Muscle layer of colon (tissue), 2 donors: Measurements from ENCODE around the gene CDK5R1.

Experiments
- H3K27ac ChIP-seq: one replicate; pipeline ENCODE4 v1.7.0; 2013; ENCODE audit warnings: low read depth, mild to moderate bottlenecking, low read length, moderate library complexity
- H3K27me3 ChIP-seq, 2 donors: one replicate each; pipeline ENCODE4 v1.7.0; 2013; ENCODE audit warnings: low read length in 2 of 2, mild to moderate bottlenecking in 2 of 2; ENCODE audit not compliant: insufficient read depth in 2 of 2, control insufficient read depth in 1 of 2
- H3K36me3 ChIP-seq: one replicate; pipeline ENCODE4 v1.7.0; 2013; ENCODE audit warnings: mild to moderate bottlenecking, low read length; ENCODE audit not compliant: insufficient read depth
- H3K4me1 ChIP-seq: one replicate; pipeline ENCODE4 v1.7.0; 2013; ENCODE audit warnings: mild to moderate bottlenecking, low read length; ENCODE audit not compliant: insufficient read depth
- H3K4me3 ChIP-seq, 2 donors: one replicate each; pipeline ENCODE4 v1.7.0; 2013; ENCODE audit warnings: low read length in 2 of 2, low read depth in 1 of 2, mild to moderate bottlenecking in 1 of 2, moderate library complexity in 1 of 2
- H3K9ac ChIP-seq: one replicate; pipeline ENCODE4 v1.7.0; 2013; ENCODE audit warnings: low read length
- H3K9me3 ChIP-seq: one replicate; pipeline ENCODE4 v1.7.0; 2013; ENCODE audit warnings: mild to moderate bottlenecking, low read length
- donor health status: abdominal sarcoma.
- donor health status: Adenocarcinoma of cecum.

Gene CDK5R1

DNA sequence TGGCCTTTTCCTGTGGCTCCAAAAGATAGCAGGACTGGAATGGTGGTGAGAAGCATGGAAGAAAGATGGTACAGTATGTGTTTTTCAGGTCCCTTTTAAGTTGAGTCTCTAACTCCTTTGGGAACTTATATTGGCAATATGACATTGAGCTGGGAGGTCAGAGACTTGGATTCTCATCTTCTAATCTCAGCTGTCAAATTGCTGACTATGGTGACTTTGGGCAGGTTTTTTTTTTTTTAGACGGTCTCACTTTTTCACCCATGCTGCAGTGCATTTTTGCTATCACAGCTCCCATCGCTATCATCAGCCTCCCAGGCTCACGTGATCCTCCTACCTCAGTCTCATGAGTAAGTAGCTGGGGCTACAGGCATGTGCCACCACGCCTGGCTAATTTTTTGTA, 15.1 kb upstream of the CDK5R1 start:
- Histone ChIP-seq H3K36me3 (peaks cover 69% of the 10 kb centered on the region), H3K27ac (no peak overlapping the region), H3K27me3 (no peaks in the 10 kb centered on the region), H3K4me3 (no peak overlapping the region), H3K4me1 (no peaks in the 10 kb centered on the region), H3K9me3 (no peaks in the 10 kb centered on the region), H3K9ac (no peak overlapping the region)

DNA sequence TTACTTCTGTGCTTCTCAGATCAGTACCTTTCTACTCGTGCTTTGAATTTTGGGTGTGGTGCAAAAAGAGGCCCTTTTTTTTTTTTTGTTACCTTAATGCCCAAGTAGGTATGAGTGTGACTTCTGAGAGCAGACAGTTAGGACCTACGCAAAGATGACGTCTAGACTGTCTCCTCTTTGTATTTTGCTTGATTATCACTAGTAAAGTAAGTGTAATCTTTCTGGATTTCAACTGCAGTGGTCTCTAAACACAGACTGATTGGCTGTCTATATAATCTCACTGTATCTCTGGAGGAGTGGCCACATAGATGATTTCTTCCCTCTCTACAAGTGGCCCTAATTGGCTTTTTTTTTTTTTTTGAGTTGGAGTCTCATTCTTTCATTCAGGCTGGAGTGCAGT, 11.5 kb upstream of the CDK5R1 start:
- Histone ChIP-seq H3K9me3 (no peaks in the 10 kb centered on the region), H3K36me3 (peaks cover 87% of the 10 kb centered on the region), H3K27ac (no peak overlapping the region)

DNA sequence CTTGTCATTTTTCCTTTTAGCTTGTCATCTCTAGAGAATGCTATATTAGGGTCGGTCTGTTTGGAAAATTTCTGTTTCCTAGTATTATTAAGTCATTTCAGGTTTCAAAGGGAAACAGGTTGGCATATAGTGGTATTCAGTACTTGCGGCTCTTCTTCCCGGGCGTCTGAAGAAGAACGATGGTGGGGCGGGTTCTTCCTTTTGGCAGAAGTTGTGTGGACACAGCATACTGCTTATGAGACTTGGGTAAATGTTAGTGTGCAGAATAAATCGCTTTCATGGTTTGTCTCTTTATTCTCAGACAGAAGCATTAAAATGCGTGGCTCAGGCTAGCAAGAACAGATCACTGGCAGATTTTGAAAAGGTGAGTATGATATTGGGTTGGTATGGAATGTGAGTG, 9.6 kb upstream of the CDK5R1 start:
- H3K27ac ChIP-seq = no peak overlapping the region
- H3K9ac ChIP-seq = no peak overlapping the region
- peaks cover 86% of the 10 kb centered on the region for H3K36me3 ChIP-seq
- no peak overlapping the region for H3K4me3 ChIP-seq
- no peaks in the 10 kb centered on the region for H3K27me3 ChIP-seq
- H3K4me1 ChIP-seq = no peaks in the 10 kb centered on the region
- no peaks in the 10 kb centered on the region for H3K9me3 ChIP-seq

More for the DNA sequence above, 11.5 kb upstream of the CDK5R1 start:
- Histone ChIP-seq H3K4me1 (no peaks in the 10 kb centered on the region), H3K27me3 (no peaks in the 10 kb centered on the region), H3K9ac (no peak overlapping the region), H3K4me3 (no peak overlapping the region)

DNA sequence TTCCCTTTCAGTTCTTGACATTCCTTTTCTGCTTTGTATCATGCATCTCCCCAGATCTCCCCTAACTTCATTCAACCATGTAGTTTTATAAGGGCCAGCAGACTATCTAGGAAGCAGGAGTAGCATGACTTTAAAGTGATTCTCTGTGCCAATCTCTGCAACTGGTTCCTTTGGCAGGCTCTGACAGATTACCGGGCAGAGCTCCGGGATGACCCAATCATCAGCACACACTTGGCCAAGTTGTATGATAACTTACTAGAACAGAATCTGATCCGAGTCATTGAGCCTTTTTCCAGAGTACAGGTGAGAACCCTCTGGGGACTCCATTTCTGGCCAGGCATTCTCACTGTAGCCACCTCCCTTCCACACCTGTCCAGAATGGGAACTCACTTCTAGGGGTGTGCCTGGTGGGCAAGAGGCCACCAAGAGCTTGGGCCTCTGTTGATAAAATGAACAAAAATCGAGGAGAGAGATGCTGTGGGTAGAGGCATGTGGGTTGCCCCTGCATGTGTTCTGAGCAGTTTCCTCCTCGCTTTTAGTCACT, 7.6 kb upstream of the CDK5R1 start:
- Histone ChIP-seq H3K4me1 (peaks cover 10% of the 10 kb centered on the region), H3K27ac (no peak overlapping the region), H3K9me3 (no peaks in the 10 kb centered on the region), H3K9ac (no peak overlapping the region), H3K4me3 (no peak overlapping the region), H3K36me3 (peaks cover 79% of the 10 kb centered on the region), H3K27me3 (no peaks in the 10 kb centered on the region)

DNA sequence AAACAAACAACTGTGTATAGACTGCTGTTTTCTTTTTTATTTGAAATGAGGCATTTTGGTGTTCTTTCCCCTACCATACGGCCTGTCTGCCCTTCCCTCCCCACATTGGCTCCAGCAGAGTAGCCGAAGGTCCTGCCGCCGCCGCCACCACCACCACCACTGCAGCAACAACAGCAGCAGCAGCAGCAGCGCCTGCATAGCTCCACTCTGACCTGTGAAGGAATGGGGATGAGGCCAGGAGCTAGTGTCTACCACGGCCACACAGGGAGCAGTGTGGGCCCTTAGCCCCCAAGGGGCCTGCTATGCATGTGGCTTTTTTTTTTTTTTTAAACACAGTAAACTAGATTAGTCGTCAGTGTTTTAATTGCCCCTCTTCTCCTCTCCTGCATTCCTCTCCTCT, 5.6 kb upstream of the CDK5R1 start:
- H3K9ac ChIP-seq = no peak overlapping the region
- H3K27ac ChIP-seq = no peak overlapping the region
- no peaks in the 10 kb centered on the region for H3K9me3 ChIP-seq
- H3K36me3 ChIP-seq = peaks cover 59% of the 10 kb centered on the region
- no peak overlapping the region for H3K4me3 ChIP-seq
- H3K4me1 ChIP-seq = peaks cover 19% of the 10 kb centered on the region
- no peaks in the 10 kb centered on the region for H3K27me3 ChIP-seq

DNA sequence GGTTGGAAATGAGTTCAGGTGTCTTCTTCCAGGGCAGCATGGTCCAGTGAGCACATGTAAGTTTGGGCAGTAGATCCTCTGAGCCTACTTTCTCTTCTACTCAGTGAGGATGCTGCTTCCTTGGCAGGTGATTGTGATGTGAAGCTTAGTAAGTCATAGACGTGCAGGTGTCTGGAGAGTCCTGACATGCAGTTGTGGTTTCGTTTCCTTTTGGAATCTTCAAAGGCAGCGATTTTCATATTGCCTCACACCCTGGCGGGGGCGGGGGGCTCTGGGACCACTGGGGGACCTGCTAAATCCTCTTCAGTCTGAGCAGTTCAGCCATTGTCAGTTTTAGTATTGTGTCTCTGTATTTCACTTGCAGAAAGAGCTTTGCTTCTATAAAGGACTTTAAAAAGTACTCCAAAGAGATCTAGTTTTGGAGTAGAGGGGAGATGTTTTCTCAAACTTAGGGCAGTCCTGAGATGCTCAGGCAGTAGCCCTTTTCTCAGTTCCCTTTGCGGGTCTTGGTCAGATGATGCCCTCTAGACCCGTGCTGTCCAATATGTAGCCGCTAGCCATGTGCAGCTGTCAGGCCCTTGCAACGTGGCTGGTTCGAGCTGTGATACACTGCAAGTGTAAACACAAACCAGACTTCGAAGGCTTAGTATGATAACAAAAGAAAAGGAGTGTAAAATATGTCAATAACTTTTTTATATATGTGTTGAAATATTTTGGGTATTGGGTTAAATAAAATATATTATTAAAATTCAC, 4.0 kb upstream of the CDK5R1 start:
- no peaks in the 10 kb centered on the region for H3K9me3 ChIP-seq
- no peak overlapping the region for H3K9ac ChIP-seq

DNA sequence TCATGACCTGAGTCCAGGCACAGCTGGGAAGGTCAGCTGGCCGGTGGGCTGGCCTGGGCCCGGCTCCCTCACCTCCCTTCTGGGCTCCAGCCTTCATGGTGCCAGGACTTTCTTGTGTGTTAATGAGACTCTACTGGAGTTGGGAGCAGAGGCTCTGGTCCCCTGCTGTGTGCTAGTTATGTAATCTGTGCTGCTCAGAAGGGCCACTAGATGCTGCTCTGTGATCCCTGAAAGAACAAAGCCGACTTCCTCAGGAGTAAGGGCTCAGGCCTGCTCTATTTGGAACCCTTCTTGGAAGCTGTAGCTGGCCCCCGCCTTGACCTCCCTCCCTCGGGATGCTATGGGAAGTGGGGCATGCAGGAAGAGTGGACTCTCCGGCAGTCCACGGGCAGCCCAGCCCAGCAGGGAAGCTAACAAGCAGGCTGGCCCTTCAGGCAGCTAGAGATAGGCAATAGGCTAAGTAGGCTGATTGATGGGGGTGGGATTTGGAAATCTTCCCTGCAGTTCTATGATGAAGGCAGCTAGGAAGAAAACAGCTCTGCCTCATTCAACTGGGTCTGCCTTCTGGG, 3.3 kb upstream of the CDK5R1 start:
- no peaks in the 10 kb centered on the region for H3K9me3 ChIP-seq
- peaks cover 37% of the 10 kb centered on the region for H3K36me3 ChIP-seq
- no peak overlapping the region for H3K4me3 ChIP-seq
- peak overlapping the region; percentile 43 for H3K27ac ChIP-seq
- H3K9ac ChIP-seq = peak overlapping the region; percentile 5
- no peaks in the 10 kb centered on the region for H3K27me3 ChIP-seq
- peaks cover 19% of the 10 kb centered on the region for H3K4me1 ChIP-seq

More for the DNA sequence above, 4.0 kb upstream of the CDK5R1 start:
- Histone ChIP-seq H3K4me3 (no peak overlapping the region), H3K36me3 (peaks cover 45% of the 10 kb centered on the region), H3K4me1 (peaks cover 19% of the 10 kb centered on the region), H3K27me3 (no peaks in the 10 kb centered on the region), H3K27ac (peak overlapping the region; percentile 43)

DNA sequence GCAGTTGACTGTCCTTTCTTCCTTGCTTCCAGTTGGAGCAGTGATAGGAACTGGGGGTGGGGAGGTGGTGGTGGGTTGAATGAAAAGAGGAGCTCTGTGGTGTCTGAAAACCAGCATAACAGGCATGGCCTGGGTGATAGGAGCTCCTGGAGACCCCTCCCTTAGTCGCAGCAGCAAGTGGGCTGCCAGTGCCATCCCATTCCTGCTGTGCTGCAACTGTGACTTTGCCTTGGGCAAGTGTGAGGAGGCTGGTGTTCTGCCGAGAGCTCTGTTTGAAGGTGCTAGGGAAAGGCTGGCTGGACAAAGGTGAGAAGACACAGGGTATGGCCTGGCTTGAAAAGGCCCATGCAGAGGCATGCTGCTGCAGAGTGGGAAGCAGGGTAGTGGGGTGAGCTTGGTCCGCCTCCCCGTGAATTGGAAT, 2.7 kb upstream of the CDK5R1 start:
- peaks cover 32% of the 10 kb centered on the region for H3K36me3 ChIP-seq
- no peaks in the 10 kb centered on the region for H3K9me3 ChIP-seq
- no peak overlapping the region for H3K27ac ChIP-seq
- no peaks in the 10 kb centered on the region for H3K27me3 ChIP-seq
- H3K9ac ChIP-seq = peak overlapping the region; percentile 5
- no peak overlapping the region for H3K4me3 ChIP-seq
- H3K4me1 ChIP-seq = peaks cover 19% of the 10 kb centered on the region

DNA sequence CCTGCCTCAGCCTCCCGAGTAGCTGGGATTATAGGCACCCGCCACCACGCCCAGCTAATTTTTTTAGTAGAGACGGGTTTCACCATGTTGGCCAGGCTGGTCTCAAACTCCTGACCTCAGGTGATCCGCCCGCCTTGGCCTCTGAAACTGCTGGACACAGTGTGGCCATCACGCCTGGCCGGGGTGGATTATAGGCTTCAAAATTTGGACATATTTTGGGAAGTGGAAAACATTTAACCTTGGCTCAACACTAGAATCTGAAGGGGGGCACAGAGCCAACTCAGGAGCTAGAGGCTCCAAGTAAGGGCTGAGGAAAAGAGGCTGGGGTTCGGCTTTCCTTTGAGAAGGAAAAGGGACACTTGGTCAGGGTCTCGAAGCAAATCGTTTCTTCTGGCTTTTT, 2.2 kb upstream of the CDK5R1 start:
- H3K4me1 ChIP-seq = peaks cover 19% of the 10 kb centered on the region

DNA sequence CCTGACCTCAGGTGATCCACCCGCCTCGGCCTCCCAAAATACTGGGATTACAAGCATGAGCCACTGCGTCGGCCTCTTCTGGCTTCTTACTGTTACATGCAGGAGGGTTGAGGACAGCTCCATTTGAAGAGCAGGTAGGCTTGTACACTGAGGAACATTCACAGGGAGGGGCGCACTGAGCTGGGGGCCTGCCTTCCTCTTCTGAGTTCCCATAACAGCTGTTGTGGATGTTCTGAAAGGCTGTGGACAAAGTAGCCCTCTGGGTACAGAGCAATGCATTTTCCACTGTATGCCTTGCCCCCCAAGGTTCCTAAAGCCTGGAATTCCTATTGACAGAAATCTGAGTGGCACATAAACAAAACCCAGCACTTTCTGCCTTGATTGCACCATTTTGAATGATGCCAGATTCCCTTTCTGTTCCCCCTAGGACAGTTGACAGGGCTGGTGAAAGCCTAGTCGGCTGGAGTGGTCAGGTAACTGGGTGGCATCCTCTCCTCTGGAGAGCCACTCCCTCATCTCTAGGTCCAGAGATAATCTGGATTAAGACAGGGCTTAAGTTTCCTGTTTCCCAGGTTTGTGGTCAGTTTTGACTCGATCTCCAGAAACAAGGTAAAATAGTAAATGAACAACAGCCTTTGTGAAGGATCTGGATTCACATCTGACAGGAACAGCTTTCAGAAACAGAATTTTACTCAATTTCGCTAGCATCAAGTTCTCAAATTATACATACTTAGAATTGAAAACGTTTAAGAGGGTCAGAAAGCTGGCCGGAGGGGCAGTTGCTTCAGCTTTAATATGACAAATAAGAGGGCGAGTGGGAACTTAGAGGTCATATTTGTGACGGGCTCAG, 1.3 kb upstream of the CDK5R1 start:
- no peak overlapping the region for H3K9ac ChIP-seq

More for the DNA sequence above, 2.2 kb upstream of the CDK5R1 start:
- Histone ChIP-seq H3K36me3 (peaks cover 26% of the 10 kb centered on the region), H3K27ac (no peak overlapping the region), H3K4me3 (no peak overlapping the region), H3K9me3 (no peaks in the 10 kb centered on the region), H3K27me3 (no peaks in the 10 kb centered on the region), H3K9ac (no peak overlapping the region)

DNA sequence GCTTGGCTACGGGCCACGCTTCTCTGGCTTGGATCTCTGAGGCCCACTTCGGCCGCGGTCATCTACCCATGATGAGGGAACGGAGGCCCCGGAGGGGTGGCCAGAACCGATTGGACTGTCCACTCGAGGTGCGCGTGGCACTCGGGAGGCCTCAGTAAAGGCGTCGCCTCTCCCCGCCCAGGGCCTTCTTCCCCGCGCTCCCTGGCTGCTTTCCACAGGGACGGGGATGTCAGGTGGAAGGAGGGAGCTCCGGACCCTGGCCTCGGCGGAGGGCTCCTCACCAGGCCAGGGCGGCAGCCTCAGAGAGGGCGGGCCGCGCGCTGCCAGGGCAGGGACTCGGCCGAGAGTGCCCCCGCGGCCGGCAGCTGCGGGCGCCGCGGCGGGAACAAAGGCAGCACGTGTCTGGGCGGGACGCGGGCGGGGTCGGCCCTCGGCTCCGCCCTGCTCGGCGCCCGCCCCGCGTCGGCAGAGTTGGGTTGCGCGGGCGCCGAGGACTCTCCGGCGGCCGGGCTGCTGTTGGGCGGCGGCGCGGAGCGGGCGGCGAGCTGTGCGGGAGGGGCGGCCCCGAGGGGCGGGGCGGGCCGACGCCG, 587 bp upstream of the CDK5R1 start:
- H3K4me3 ChIP-seq = peak overlapping the region; percentile 35 to 41
- H3K9ac ChIP-seq = no peak overlapping the region
- no peaks in the 10 kb centered on the region for H3K27me3 ChIP-seq
- no peaks in the 10 kb centered on the region for H3K9me3 ChIP-seq
- H3K4me1 ChIP-seq = peaks cover 19% of the 10 kb centered on the region
- H3K36me3 ChIP-seq = peaks cover 14% of the 10 kb centered on the region
- H3K27ac ChIP-seq = no peak overlapping the region

More for the DNA sequence above, 1.3 kb upstream of the CDK5R1 start:
- no peaks in the 10 kb centered on the region for H3K9me3 ChIP-seq
- peaks cover 19% of the 10 kb centered on the region for H3K4me1 ChIP-seq
- H3K27ac ChIP-seq = no peak overlapping the region
- H3K36me3 ChIP-seq = peaks cover 18% of the 10 kb centered on the region
- no peaks in the 10 kb centered on the region for H3K27me3 ChIP-seq
- H3K4me3 ChIP-seq = peak overlapping the region in 1 of 2 donors; percentile 35
